Endothelial cell of umbilical vein (primary cell): Measurements from ENCODE around the gene UGT2A1. TPM values are rescaled to one million over a fixed set of nuclear protein-coding genes. Genes with fewer than 3 reads are reported as not detected.

Experiments used
- BruUV-seq: library from RNA; stranded (reverse); fragments of 400-500 nt; replicated peaks from 2 replicates; lab custom pipeline; 2021; lab: Mats Ljungman, UMichigan
- CTCF ChIA-PET: fragments of 300-600, 350-600 bp; sonication (Branson Sonifier 250); formaldehyde crosslinking; loops from one replicate; lab custom pipeline; 2021; ENCODE audit warnings: antibody characterized with exemption, inconsistent platforms; lab: Charles Lee
- POLR2A ChIA-PET: fragments of 300-600, 350-600 bp; sonication (Branson Sonifier 250); formaldehyde crosslinking; loops from one replicate; lab custom pipeline; 2021; ENCODE audit warnings: antibody characterized with exemption, inconsistent platforms; lab: Charles Lee
- DNase-seq: peaks from one replicate; pipeline ENCODE4 v3.0.0-alpha.2; 2011; ENCODE audit warnings: low read depth, low spot score
- FAIRE-seq: peaks from 2 replicates; lab custom pipeline; 2011; peaks lifted over from hg19 to GRCh38; lab: Jason Lieb, UNC
- H2AFZ ChIP-seq: 2 replicates; pipeline ENCODE4 v1.6.0; 2012; ENCODE audit warnings: low read depth, low read length, control low read depth, inconsistent platforms
- H3K27ac ChIP-seq: 2 replicates; pipeline ENCODE4 v1.5.1; 2011; ENCODE audit warnings: low read depth, mild to moderate bottlenecking, control low read depth, low read length, moderate library complexity; ENCODE audit not compliant: insufficient read depth
- H3K27me3 ChIP-seq, 2 experiments: 2 replicates each; pipeline versions ENCODE4 v1.6.0 to v1.6.1; 2011; ENCODE audit warnings: low read length in 2 of 2, mixed read lengths in 1 of 2; ENCODE audit not compliant: control insufficient read depth in 2 of 2, insufficient read depth in 2 of 2
- H3K36me3 ChIP-seq, 2 experiments: 2 replicates in 1 of 2; 3 replicates in 1 of 2; pipeline ENCODE4 v1.5.1; 2011; ENCODE audit warnings: low read length in 2 of 2, mild to moderate bottlenecking in 1 of 2, moderate library complexity in 1 of 2; ENCODE audit not compliant: control insufficient read depth in 2 of 2, insufficient read depth in 2 of 2; ENCODE audit errors: extremely low read depth in 1 of 2
- H3K4me1 ChIP-seq: 3 replicates; pipeline ENCODE4 v1.5.1; 2011; ENCODE audit warnings: mild to moderate bottlenecking, low read length; ENCODE audit not compliant: control insufficient read depth, insufficient read depth; ENCODE audit errors: extremely low read depth
- H3K4me2 ChIP-seq: 2 replicates; pipeline ENCODE4 v1.6.1; 2011; ENCODE audit warnings: low read length, control low read depth, mixed read lengths; ENCODE audit not compliant: insufficient read depth
- H3K4me3 ChIP-seq, 3 experiments: fragments of 200-600 bp in 1 of 3; sonication (generic), shearing (Covaris generic) in 1 of 3; replicated peaks in 1 of 3; 2 replicates each; pipeline ENCODE4 v1.5.1; 2011 to 2016; ENCODE audit warnings: control low read depth in 3 of 3, low read length in 3 of 3, mild to moderate bottlenecking in 2 of 3, inconsistent platforms in 1 of 3, low read depth in 1 of 3, moderate library complexity in 1 of 3; ENCODE audit not compliant: insufficient read depth in 1 of 3
- H3K79me2 ChIP-seq: 2 replicates; pipeline ENCODE4 v1.6.0; 2012; ENCODE audit warnings: low read length, inconsistent platforms; ENCODE audit not compliant: control insufficient read depth, insufficient read depth
- H3K9ac ChIP-seq: replicated peaks from 2 replicates; pipeline ENCODE3; 2011; ENCODE audit warnings: low read length, control low read depth; ENCODE audit not compliant: insufficient read depth; ENCODE audit errors: extremely low read depth
- H3K9me1 ChIP-seq: replicated peaks from 3 replicates; pipeline ENCODE4 v1.6.0; 2011; ENCODE audit warnings: mild to moderate bottlenecking, low read length; ENCODE audit not compliant: control insufficient read depth, insufficient read depth; ENCODE audit errors: extremely low read depth
- H3K9me3 ChIP-seq: replicated peaks from 2 replicates; pipeline ENCODE4 v1.5.1; 2012; ENCODE audit warnings: low read length, inconsistent platforms; ENCODE audit not compliant: control insufficient read depth, insufficient read depth
- H4K20me1 ChIP-seq: replicated peaks from 2 replicates; pipeline ENCODE3; 2011; ENCODE audit warnings: mild to moderate bottlenecking, low read length; ENCODE audit not compliant: control insufficient read depth, insufficient read depth; ENCODE audit errors: extremely low read depth
- EZH2 ChIP-seq: IDR thresholded peaks from 2 replicates; pipeline ENCODE4 v1.6.1; 2012; ENCODE audit warnings: borderline replicate concordance, low read depth, mild to moderate bottlenecking, moderate library complexity, low read length, inconsistent platforms; ENCODE audit not compliant: severe bottlenecking
- FOS ChIP-seq: IDR thresholded peaks from 2 replicates; pipeline ENCODE4 v1.6.1; 2011; ENCODE audit warnings: mild to moderate bottlenecking, low read length, moderate library complexity, borderline replicate concordance; ENCODE audit not compliant: insufficient read depth
- JUN ChIP-seq: IDR thresholded peaks from 2 replicates; pipeline ENCODE4 v1.6.1; 2011; ENCODE audit warnings: borderline replicate concordance, low read depth; ENCODE audit not compliant: insufficient read length, insufficient read depth
- MYC ChIP-seq: IDR thresholded peaks from one replicate; pipeline ENCODE4 v1.6.1; 2011; ENCODE audit warnings: mild to moderate bottlenecking, low read depth, low read length
- POLR2A ChIP-seq: IDR thresholded peaks from 2 replicates; pipeline ENCODE4 v1.6.1; 2012; ENCODE audit warnings: low read depth, mild to moderate bottlenecking, control low read depth, low read length
- POLR2AphosphoS5 ChIP-seq: IDR thresholded peaks from 2 replicates; pipeline ENCODE4 v1.6.1; 2012; ENCODE audit warnings: low read depth, mild to moderate bottlenecking, control low read depth, low read length, moderate library complexity; ENCODE audit not compliant: insufficient read depth
- dilution Hi-C: fragments of 300-500 bp; cut with MboI; formaldehyde crosslinking; loops from one replicate; pipeline ENCODE4 v1.15.0; 2019; ENCODE audit warnings: low sequenced_read_pairs; ENCODE audit not compliant: extremely low pct_ligation_motif_present
- intact Hi-C: fragments of 100-400 bp; cut with micrococcal nuclease; formaldehyde crosslinking; loops from one replicate; pipeline ENCODE4 v1.10.0; 2022
- polyA plus RNA-seq, 4 experiments: library from polyadenylated mRNA; depleted of rRNA in 3 of 4; stranded (reverse) in 3 of 4; unstranded in 1 of 4; fragments of >200 nt; gene quantifications; 2 replicates each; pipeline versions ENCODE4 v1.2.1 to v1.2.3, GENCODE V29; 2011 to 2012; ENCODE audit warnings: missing spikeins in 1 of 4
- total RNA-seq: library from RNA; stranded (reverse); gene quantifications from 2 replicates; pipeline ENCODE4 v1.2.3, GENCODE V29; 2021
- TF ChIP-seq, protein P1 (sequence below), 2 donors: IDR thresholded peaks; 1 replicate in 1 of 2; 2 replicates in 1 of 2; pipeline ENCODE4 v1.5.1; 2011; ENCODE audit warnings: low read length in 2 of 2, mild to moderate bottlenecking in 2 of 2, moderate library complexity in 2 of 2, control low read depth in 1 of 2, inconsistent platforms in 1 of 2, low read depth in 1 of 2; ENCODE audit not compliant: insufficient read depth in 1 of 2; ENCODE audit errors: extremely low read depth in 1 of 2
- TF ChIP-seq, protein P2 (sequence below): IDR thresholded peaks from 2 replicates; pipeline ENCODE4 v1.6.1; 2011; ENCODE audit not compliant: insufficient read depth, insufficient read length

Gene UGT2A1
- total and polyA plus RNA-seq, 2 donors (not counting 3 experiments of a cell fraction or from before 2014, with no cell fraction given) = 0.04 TPM; not detected in 1

DNA sequence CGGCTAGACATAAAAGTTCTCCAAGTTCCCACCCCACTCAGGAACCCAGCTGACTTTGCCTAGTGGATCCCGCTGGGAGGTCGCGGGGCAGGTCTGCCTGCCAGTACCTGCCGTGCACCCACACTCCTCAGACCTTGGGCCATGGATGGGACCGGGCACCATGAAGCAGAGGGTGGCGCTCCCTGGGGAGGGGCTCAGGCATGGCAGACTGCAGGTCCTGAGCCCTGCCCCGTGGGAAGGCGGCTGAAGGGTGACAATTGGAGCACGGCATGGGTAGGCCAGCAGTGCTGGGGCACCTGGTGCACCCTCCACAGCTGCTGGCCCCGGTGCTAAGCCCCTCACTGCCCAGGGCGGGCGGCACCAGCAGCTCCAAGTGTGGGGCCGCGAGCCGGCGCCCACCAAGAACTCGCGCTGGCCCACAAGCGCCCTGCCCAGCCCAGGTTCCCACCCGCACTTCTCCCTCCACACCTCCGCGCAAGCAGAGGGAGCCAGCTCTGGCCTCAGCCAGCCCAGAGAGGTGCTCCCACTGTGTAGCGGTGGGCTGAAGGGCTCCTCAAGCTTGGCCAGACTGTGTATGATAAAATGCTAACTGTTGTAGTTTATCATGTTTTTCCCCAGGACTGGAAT lies 76.7 kb downstream of the UGT2A1 start:
- no peak overlapping the region for H3K4me3 ChIP-seq

More for the DNA sequence above, 76.7 kb downstream of the UGT2A1 start:
- Histone ChIP-seq H3K4me2 (no peak overlapping the region), H3K9ac (no peak overlapping the region), H4K20me1 (no peaks in the 10 kb centered on the region), H3K27me3 (no peaks in the 10 kb centered on the region), H3K79me2 (no peaks in the 10 kb centered on the region), H2AFZ (no peak overlapping the region), H3K36me3 (no peaks in the 10 kb centered on the region), H3K4me1 (no peaks in the 10 kb centered on the region), H3K27ac (no peak overlapping the region), H3K9me3 (no peaks in the 10 kb centered on the region), H3K9me1 (no peaks in the 10 kb centered on the region)
- BruUV-seq = no TSS peak
- FAIRE-seq (no peak), DNase-seq (no peak)
- POLR2A ChIA-PET = no interaction called here
- intact Hi-C loops = no loop called here
- dilution Hi-C loops = no loop called here
- TF ChIP-seq POLR2A = no peak
- TF ChIP-seq, protein P1, sequence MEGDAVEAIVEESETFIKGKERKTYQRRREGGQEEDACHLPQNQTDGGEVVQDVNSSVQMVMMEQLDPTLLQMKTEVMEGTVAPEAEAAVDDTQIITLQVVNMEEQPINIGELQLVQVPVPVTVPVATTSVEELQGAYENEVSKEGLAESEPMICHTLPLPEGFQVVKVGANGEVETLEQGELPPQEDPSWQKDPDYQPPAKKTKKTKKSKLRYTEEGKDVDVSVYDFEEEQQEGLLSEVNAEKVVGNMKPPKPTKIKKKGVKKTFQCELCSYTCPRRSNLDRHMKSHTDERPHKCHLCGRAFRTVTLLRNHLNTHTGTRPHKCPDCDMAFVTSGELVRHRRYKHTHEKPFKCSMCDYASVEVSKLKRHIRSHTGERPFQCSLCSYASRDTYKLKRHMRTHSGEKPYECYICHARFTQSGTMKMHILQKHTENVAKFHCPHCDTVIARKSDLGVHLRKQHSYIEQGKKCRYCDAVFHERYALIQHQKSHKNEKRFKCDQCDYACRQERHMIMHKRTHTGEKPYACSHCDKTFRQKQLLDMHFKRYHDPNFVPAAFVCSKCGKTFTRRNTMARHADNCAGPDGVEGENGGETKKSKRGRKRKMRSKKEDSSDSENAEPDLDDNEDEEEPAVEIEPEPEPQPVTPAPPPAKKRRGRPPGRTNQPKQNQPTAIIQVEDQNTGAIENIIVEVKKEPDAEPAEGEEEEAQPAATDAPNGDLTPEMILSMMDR (IDR thresholded peaks at IDR 0.05; ENCODE audit: extremely low read depth in 1 of 2, insufficient read depth in 1 of 2, low read depth in 1 of 2, low read length in 2 of 2) = no peak
- TF ChIP-seq FOS = no peak
- TF ChIP-seq EZH2 = no peak
- no peak for TF ChIP-seq JUN
- no peak for TF ChIP-seq MYC
- TF ChIP-seq, protein P2, sequence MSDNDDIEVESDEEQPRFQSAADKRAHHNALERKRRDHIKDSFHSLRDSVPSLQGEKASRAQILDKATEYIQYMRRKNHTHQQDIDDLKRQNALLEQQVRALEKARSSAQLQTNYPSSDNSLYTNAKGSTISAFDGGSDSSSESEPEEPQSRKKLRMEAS = no peak
- no peak for TF ChIP-seq POLR2AphosphoS5
- CTCF ChIA-PET = no interaction called here
